GM19438 (cell line): ENCODE measurements around the gene PHYHIPL.

Experiments
- ATAC-seq: cut with Tn5 transposase; IDR thresholded peaks from one replicate; pipeline ENCODE4 v1.9.1; 2021; ENCODE audit warnings: low read depth; ENCODE audit not compliant: unreplicated experiment

Gene PHYHIPL

DNA sequence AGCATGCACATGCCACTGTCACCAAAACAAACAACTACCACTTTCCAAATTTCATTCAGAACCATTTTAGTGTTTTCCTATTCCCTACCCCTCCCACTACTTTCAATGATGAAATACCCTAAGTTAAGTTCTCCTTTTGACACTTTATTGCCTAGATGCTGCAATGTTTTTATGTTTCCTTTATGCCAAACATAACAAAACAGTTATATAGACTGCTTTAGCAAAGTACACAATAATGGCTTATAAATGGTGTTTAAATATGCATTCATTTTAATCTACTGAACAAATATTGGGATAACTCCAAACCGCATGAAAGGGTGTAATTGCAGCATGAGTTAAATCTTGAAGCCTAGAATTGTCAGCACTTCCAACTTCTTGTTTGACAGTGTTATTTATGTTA is 69.2 kb downstream of the PHYHIPL start:
- no peak for ATAC-seq

DNA sequence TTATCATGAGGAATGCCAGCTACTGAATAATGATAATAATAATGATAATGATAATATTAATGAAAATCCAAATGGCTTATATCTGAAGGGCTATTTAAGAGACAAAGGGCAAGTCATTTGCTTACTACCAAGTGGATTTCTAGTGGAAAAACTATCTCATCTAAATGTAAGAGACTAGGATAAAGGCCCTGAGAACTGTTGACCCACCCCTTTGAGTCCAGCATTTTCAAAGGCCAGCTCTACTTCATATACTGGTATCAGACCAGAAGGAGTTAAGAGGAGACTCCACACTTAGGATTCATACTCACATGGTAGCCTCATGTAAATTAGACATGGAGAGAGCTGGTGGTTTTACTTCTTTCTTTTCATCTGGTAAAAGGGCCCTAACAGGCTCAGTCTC is 76.0 kb downstream of the PHYHIPL start:
- ATAC-seq = no peak

- ATAC-seq = no peak
Observed at GRCh38 chr10:59255463-59255862, 79.0 kb downstream of the PHYHIPL start.

GRCh38 chr10:59257224-59257623 is 80.8 kb downstream of the PHYHIPL start:
- ATAC-seq = no peak

- no peak for ATAC-seq
Observed at GRCh38 chr10:59258890-59259289, 82.4 kb downstream of the PHYHIPL start.

DNA sequence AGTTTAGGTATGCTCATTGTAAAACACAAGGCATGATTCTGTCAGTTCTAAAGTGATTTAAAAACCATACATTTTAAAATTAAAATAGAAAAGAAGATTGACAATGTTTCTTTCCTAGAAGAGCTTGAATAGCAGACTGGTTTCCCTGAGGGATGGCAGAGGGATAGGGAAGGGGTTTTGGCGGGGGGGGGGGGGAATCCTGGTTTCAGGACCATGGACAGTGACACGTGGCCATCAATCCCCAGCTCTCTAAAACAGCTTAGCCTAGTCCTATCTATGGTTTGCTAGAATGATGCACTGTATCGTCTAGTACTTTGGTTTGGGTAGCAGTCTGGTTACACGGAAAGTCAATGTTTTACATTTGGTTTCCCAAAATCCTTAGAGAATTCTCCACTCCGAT is 88.7 kb downstream of the PHYHIPL start:
- ATAC-seq = no peak

DNA sequence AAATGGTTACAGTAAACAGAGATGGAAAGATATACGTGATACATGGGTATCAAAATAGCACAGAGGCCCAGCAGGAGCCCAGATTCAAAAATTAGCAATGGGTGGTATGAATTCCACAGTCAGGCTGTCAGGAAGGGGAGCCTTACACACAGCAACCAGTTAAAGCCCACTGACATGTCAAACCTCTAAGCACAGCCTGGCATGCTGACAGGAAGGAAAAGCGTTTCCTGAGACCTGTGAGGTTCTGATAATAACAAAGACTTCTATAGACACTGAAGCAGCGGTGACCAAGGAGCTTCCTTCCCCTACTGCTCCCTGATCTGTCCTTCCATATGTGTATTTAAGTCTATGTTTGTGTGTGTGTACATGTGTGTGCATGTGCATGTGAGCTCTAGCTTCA is 89.9 kb downstream of the PHYHIPL start:
- ATAC-seq = no peak

DNA sequence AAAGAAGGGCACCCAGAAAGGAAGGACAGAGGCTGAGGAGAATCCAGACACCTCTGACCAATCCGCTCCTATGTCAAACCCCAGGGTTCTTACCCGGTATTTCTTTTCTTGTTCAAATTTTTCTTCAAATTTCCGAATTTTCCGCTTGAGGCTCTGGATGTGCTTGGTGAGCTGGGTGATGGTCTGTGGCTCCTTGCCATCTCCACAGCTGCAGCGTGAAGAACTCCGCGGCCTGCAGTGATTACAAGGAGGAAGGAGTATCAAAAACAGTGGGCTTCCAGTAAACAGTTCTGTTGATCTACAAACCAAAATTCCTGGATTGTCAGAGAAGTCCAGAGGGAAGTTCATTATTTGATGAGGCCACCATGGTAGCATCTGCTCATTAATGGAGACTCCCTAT is 92.0 kb downstream of the PHYHIPL start:
- ATAC-seq = no peak

DNA sequence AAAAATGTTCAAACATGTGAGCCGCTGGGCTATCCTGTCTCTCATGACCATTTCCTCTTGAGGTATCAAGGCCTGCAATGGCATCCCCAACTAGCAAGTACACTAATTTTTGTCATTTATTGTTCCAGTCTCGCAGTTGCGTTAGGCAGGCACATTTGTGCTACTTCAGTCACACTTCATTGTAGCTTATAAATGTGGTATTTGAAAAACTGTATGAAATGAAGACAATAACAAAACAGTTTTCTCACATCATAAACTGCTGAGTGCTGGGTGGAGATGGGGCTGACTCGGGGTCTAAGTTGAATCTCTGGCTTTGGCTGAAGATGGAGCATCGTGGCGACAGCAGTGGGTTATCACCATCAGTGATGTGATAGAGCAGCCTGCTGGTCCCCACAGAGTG is 93.2 kb downstream of the PHYHIPL start:
- no peak for ATAC-seq

DNA sequence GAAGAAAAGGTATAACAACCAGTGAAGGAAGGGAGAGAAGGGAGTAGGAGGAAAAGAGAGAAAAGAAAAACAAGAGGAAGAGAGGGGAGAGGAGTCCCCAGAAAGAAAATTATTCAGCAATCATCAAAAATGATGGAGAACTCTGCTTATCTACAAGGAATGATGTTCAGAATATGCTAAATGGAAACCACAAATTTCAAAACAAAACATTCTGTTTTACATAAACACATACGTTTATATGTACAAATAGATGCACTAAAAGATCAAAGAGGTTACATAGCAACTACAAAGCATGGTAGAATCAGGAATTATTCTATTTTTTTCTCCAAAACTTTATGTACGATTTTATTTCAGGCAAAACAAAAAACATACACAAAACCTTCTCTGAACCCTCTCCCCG is 94.0 kb downstream of the PHYHIPL start:
- no peak for ATAC-seq

- no peak for ATAC-seq
Observed at GRCh38 chr10:59271160-59271559, 94.7 kb downstream of the PHYHIPL start.

GRCh38 chr10:59272061-59272460 is 95.6 kb downstream of the PHYHIPL start:
- ATAC-seq = no peak

DNA sequence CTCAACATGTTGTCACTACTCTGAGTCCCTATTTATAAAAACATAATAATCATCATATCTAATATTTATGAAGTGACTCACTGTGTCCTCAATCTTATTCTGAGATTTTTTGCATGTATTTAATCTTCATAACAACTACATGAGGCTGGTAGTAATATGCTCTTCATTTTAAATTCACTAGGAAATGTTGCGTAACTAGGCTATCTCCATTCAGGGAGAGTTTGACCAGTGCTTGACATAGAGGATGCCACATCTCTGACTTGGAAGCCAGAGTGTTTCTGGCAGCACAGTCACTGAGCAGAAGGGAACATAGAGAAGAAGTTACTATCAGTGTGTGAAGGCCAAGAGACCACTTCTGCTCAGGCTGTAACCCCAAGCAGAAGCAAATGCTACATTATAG is 97.0 kb downstream of the PHYHIPL start:
- no peak for ATAC-seq

DNA sequence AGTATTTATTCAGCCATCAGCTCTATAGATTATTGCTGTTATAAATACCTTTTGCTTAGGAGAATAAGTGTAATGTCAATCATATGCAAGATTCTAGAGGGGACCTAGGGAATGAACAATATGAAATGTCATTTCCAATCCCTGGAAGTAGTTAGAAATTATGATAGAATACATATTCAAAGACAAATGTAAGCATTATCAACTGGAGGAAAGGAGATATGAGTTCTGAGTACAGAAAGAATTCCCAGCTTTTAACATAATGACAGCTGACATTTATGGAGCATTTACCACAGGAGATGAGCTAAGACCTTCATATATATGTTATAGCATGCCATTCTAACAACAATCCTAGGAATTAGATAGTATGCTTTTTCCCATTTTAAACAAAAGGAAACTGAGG is 99.7 kb downstream of the PHYHIPL start:
- no peak for ATAC-seq

DNA sequence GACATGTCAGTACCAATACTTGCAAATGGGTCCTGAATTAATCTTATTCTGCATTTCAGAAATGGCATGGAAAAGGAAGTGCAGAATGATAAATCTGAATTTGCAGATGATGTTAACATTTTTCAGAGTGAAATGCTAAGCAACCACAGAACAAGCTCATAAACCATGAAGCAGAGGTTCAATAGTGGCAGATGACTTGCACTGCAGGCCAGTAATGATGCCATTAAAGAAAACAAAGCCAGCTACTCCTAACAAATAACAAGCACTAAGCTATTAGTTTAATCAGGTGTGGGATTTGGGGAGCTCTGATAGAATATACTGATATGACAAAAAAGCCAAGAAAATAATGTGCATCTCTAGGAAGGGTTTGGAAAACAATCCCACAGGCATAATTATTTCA is 100.5 kb downstream of the PHYHIPL start:
- ATAC-seq = no peak

DNA sequence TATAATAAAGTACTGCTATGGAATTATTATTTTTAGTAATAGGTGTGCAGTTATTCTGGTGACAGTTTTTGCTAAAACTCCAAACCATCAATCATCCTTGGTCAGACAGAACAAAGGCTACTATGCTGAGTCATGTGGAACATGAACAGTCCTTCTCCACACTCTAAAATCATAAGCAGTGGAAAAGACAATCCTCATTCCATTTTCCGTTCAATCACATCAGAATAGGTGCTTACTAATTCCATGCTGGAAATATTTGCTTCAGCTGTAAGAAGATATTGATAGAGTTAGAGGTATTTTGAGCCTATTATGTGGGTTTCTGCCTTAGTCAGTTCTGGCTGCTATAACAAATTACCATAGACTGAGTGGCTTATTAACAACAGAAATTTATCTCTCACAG is 103.0 kb downstream of the PHYHIPL start:
- ATAC-seq = no peak

DNA sequence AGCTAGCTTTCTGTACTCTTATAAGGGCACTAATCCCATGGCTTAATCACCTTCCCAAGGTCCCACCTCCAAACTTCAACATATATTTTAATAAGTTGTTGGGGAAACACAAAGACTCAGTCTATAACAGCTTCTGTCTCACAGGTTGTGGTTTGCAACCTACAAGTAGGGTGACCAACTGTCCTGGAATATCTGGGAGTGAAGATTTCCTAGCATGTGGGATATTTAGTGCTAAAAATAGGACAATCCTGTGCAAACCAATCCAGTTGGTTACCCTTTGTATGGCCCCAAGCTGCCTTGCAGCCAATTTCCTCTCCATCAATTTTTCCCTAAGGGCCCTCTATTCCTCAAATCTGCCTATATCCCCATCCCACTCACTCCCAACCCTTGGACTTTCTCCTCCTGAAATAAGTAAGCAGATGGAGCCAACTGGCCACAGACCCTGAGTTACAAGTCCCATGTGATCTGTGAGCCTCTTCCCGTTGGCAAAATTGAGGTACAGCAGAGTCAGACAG is 103.6 kb downstream of the PHYHIPL start:
- no peak for ATAC-seq

GRCh38 chr10:59281861-59282260 is 105.4 kb downstream of the PHYHIPL start:
- ATAC-seq = no peak

DNA sequence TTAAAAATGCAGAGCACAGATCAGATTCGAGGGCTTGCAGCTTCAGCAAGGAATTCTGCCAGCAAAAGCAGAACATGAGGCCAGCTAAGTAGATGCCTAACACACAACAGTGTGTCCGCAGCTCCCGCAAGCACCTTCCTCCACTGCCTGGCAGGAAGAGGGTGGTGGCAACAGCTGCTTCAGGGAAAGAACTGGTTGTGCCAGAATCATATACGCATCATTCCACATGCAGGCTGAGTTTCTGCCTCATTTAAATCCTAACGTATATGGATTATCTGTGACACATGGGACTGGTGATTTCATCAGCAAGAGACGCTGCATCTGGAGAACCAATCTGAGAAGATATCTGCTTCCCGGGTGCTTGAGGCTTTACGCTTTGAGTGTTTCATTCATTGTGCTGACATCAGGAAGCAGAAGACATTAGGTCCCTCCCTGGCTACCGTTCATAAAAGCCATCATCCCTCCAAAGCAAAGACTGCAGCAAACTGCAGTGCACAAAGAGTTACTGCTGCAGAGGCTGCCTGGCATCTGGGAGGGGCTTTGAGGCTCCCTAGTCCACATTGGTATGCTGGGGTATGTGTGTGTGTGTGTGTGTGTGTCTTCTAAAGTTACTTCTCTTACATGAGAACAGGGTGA is 107.1 kb downstream of the PHYHIPL start:
- no peak for ATAC-seq

GRCh38 chr10:59284118-59284975 is 107.9 kb downstream of the PHYHIPL start:
- ATAC-seq = no peak

- ATAC-seq = no peak
Observed at GRCh38 chr10:59285073-59285472, 108.6 kb downstream of the PHYHIPL start.

DNA sequence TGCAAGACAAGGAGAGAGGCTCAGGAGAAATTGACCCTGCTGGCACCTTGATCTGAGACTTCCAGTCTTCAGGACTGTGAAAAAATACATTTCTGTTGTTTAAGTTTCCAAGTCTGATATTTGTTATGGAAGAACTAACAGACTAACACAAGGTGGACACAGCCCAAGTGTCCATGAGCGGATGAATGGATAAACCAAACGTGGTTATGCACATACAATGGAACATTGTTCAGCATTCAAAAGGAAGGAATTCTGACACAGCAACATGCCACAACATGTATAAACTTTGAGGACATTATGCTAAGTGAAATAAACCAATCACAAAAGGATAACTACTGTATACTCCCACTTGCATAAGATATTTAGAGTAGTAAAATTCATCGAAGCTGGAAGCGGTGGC is 109.4 kb downstream of the PHYHIPL start:
- ATAC-seq = no peak
